Measurements from ENCODE around the gene DCANP1. TPM values are rescaled to one million over a fixed set of nuclear protein-coding genes. Genes with fewer than 3 reads are reported as not detected.

Gene DCANP1
- total and polyA plus RNA-seq, 2 of the 13 experiments (the other 11 are each of a cell fraction or from before 2014, with no cell fraction given) = not detected

- TF ChIP-seq, protein P1, sequence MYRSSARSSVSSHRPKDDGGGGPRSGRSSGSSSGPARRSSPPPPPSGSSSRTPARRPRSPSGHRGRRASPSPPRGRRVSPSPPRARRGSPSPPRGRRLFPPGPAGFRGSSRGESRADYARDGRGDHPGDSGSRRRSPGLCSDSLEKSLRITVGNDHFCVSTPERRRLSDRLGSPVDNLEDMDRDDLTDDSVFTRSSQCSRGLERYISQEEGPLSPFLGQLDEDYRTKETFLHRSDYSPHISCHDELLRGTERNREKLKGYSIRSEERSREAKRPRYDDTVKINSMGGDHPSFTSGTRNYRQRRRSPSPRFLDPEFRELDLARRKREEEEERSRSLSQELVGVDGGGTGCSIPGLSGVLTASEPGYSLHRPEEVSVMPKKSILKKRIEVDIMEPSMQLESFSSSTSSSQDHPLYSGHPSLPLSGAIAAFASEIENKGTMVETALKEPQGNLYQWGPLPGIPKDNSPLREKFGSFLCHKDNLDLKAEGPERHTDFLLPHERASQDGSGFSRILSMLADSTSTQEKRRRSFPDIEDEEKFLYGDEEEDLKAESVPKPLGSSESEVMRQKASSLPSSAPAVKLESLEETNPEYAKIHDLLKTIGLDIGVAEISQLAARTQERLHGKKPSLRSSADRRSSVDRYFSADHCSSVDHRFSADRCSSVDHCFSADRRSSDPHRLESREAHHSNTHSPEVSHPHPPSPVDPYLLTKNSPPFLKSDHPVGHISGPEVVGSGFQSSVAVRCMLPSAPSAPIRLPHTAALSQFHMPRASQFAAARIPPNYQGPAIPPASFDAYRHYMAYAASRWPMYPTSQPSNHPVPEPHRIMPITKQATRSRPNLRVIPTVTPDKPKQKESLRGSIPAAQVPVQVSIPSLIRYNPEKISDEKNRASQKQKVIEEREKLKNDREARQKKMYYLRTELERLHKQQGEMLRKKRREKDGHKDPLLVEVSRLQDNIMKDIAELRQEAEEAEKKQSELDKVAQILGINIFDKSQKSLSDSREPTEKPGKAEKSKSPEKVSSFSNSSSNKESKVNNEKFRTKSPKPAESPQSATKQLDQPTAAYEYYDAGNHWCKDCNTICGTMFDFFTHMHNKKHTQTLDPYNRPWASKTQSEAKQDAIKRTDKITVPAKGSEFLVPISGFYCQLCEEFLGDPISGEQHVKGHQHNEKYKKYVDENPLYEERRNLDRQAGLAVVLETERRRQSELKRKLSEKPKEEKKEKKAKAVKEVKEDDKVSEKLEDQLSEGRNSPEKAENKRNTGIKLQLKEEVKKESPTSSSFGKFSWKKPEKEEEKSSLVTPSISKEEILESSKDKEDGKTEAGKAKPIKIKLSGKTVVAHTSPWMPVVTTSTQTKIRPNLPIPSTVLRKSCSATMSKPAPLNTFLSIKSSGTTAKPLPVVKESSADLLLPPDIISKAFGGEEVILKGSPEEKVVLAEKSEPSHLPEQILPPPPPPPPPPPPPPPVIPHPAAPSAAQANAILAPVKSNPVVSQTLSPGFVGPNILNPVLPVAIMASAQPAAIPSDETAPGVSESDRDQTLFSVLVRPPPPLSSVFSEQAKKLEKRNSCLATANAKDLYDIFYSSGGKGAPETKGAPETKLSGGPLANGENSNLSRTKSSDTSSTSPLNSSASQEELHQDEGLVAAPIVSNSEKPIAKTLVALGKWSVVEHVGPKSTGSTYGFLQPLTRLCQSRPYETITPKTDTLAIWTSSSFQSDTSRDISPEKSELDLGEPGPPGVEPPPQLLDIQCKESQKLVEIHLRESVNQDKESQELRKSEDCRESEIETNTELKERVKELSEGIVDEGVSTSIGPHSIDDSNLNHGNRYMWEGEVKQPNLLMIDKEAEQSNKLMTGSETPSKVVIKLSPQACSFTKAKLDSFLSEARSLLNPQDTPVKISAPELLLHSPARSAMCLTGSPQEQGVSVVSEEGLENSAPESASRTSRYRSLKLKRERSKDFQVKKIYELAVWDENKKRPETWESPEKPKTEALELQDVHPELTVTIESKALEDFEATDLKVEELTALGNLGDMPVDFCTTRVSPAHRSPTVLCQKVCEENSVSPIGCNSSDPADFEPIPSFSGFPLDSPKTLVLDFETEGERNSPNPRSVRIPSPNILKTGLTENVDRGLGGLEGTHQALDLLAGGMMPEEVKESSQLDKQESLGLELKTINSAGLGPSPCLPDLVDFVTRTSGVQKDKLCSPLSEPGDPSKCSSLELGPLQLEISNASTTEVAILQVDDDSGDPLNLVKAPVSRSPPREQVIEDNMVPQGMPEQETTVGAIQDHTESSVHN (CRISPR knock-in tag; IDR thresholded peaks at IDR 0.05) = no peak
- TF ChIP-seq HMGA1 (CRISPR knock-in tag; conservative IDR thresholded peaks at IDR 0.05) (no peak), ZFP36L1 (CRISPR knock-in tag; IDR thresholded peaks at IDR 0.05) (no peak), ZSCAN31 (CRISPR knock-in tag; IDR thresholded peaks at IDR 0.05; ENCODE audit: low read depth) (no peak), ELF4 (CRISPR knock-in tag; IDR thresholded peaks at IDR 0.05; ENCODE audit: borderline replicate concordance) (no peak), NBN (conservative IDR thresholded peaks at IDR 0.05) (no peak), ARID2 (CRISPR knock-in tag; IDR thresholded peaks at IDR 0.05; ENCODE audit: borderline replicate concordance) (no peak), KDM5A (IDR thresholded peaks at IDR 0.05; ENCODE audit: borderline replicate concordance, low read length) (no peak), ZNF224 (CRISPR knock-in tag; IDR thresholded peaks at IDR 0.05) (no peak)
- TF ChIP-seq, protein P2, sequence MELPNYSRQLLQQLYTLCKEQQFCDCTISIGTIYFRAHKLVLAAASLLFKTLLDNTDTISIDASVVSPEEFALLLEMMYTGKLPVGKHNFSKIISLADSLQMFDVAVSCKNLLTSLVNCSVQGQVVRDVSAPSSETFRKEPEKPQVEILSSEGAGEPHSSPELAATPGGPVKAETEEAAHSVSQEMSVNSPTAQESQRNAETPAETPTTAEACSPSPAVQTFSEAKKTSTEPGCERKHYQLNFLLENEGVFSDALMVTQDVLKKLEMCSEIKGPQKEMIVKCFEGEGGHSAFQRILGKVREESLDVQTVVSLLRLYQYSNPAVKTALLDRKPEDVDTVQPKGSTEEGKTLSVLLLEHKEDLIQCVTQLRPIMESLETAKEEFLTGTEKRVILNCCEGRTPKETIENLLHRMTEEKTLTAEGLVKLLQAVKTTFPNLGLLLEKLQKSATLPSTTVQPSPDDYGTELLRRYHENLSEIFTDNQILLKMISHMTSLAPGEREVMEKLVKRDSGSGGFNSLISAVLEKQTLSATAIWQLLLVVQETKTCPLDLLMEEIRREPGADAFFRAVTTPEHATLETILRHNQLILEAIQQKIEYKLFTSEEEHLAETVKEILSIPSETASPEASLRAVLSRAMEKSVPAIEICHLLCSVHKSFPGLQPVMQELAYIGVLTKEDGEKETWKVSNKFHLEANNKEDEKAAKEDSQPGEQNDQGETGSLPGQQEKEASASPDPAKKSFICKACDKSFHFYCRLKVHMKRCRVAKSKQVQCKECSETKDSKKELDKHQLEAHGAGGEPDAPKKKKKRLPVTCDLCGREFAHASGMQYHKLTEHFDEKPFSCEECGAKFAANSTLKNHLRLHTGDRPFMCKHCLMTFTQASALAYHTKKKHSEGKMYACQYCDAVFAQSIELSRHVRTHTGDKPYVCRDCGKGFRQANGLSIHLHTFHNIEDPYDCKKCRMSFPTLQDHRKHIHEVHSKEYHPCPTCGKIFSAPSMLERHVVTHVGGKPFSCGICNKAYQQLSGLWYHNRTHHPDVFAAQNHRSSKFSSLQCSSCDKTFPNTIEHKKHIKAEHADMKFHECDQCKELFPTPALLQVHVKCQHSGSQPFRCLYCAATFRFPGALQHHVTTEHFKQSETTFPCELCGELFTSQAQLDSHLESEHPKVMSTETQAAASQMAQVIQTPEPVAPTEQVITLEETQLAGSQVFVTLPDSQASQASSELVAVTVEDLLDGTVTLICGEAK (IDR thresholded peaks at IDR 0.05) = no peak
- TF ChIP-seq, protein P2 (CRISPR knock-in tag; IDR thresholded peaks at IDR 0.05) = no peak
Observed at GRCh38 chr5:135482381-135482933, 35.3 kb upstream of the DCANP1 start (continued).

Measured in HepG2 (cell line).